Fibroblast of pulmonary artery (primary cell): ENCODE results near the gene EIF3B.
A peak's percentile ranks its signal among the peaks of the same experiment; 100 is the strongest.

ENCODE experiments used
- DNase-seq: peaks from one replicate; pipeline ENCODE4 v3.0.0-alpha.2; 2010; ENCODE audit warnings: low read depth
- H3K4me3 ChIP-seq: replicated peaks from 2 replicates; pipeline ENCODE4 v1.5.1; 2011; ENCODE audit warnings: low read depth, mild to moderate bottlenecking, control low read depth, low read length, moderate library complexity
- TF ChIP-seq, protein P1 (sequence below): IDR thresholded peaks from 2 replicates; pipeline ENCODE4 v1.5.1; 2011; ENCODE audit warnings: mild to moderate bottlenecking, control low read depth, low read length, inconsistent platforms; ENCODE audit errors: missing control alignments

Gene EIF3B

DNA sequence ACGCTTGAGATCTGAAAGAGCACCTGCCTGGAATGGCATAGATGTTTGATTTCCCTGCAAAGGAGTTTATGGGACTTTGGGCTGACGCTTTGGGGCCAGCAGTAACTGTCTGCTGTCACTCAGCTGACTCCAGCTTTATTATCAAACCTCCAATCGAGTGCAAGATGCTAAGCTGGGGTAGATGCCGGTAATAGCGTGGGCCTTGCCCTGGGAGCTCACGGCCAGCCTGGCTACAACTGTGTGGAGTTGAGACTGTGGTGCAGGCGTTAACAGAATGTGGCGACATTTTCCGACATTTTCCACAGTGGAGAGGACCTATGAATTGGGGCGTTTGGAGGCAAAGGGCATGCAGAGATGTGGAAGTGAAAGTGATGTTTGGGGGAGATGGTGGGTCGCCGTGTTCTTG lies 50.1 kb downstream of the EIF3B start:
- peak overlapping the region; percentile 71 for H3K4me3 ChIP-seq
- DNase-seq, result no peak
- TF ChIP-seq, protein P1, sequence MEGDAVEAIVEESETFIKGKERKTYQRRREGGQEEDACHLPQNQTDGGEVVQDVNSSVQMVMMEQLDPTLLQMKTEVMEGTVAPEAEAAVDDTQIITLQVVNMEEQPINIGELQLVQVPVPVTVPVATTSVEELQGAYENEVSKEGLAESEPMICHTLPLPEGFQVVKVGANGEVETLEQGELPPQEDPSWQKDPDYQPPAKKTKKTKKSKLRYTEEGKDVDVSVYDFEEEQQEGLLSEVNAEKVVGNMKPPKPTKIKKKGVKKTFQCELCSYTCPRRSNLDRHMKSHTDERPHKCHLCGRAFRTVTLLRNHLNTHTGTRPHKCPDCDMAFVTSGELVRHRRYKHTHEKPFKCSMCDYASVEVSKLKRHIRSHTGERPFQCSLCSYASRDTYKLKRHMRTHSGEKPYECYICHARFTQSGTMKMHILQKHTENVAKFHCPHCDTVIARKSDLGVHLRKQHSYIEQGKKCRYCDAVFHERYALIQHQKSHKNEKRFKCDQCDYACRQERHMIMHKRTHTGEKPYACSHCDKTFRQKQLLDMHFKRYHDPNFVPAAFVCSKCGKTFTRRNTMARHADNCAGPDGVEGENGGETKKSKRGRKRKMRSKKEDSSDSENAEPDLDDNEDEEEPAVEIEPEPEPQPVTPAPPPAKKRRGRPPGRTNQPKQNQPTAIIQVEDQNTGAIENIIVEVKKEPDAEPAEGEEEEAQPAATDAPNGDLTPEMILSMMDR, result no peak

DNA sequence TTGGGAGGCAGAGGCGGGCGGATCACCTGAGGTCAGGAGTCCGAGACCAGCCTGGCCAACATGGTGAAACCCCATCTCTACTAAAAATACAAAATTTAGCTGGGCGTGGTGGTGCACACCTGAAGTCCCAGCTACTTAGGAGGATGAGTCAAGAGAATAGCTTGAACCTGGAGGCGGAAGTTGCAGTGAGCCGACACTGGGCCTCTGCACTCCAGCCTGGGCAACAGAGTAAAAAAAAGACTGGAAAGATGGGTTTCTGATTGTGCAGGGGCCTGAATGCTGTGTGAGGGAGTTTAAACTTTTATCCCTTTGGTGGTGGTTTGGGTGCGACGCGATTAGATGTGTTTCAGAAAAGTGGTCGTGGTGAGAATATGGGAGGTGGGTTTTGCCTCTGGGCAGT lies 50.6 kb downstream of the EIF3B start:
- TF ChIP-seq, protein P1, result no peak
- DNase-seq, result no peak
- H3K4me3 ChIP-seq, result no peak overlapping the region

DNA sequence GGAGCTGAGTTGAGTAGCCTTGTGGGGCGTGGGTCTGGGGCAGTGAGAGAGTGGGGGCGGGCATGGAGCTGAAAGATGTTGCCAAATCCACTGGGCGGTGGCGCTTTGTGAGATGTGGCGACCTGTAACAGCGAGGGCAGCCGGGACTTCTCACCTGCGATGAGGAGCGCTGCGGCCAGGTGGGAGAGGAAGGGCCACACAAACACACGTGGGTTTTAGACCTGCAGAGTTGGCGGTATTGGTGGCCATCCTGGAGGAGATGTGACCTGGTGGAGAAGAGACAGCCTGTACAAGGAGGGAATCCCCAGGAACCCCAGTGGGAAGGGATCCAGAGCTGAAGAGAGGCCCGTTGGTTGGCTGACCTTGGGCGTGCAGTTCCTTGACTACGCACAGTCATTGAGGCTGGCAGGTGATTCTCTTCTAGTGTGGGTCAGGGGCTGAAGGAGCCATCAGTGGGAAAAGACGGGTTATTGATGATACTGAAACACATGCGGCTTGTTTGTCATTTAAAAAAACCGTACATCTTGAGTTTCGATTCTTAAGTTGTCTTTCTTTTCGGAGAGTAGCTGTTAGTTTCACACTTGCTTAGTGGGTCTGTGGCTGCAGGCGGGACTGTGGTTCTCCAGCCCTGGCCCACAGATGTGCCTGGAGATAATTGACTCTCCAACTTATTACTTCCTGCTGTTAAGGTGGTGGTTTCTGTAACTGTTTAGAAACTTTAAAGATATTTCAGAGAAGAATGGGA lies 51.1 kb downstream of the EIF3B start:
- no peak overlapping the region for H3K4me3 ChIP-seq
- TF ChIP-seq, protein P1, result no peak
- no peak for DNase-seq

DNA sequence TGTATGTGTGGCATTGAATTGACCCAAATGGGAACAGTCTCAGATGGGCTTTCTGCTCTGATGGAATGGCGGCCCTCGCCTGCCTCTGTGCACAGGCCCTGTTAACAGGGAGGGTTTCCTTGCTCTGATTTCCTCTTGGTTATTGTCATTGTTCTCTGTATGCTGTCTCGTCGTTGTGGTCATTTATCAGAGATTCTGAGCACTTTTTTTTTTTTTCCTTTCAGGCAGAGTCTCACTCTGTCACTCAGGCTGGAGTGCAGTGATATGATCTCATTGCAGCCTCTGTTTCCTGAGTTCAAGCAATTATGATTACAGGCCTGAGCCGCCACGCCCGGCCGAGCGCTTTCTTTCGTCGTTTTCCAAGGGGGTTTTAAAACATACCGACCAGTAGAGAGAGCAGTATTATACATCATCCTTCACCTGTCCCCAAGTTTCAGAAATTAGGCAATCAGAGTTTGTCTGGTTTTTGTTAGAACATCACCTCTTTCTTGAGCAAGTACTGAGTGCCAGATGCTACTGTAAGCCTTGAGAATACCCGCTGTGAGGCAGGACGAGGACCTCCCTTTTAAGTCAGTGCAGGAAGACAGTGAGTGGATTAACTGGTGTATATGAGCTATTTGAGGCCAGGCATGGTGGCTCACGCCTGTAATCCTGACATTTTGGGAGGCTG lies 55.3 kb downstream of the EIF3B start:
- TF ChIP-seq, protein P1, result no peak
- no peak for DNase-seq
- no peak overlapping the region for H3K4me3 ChIP-seq

DNA sequence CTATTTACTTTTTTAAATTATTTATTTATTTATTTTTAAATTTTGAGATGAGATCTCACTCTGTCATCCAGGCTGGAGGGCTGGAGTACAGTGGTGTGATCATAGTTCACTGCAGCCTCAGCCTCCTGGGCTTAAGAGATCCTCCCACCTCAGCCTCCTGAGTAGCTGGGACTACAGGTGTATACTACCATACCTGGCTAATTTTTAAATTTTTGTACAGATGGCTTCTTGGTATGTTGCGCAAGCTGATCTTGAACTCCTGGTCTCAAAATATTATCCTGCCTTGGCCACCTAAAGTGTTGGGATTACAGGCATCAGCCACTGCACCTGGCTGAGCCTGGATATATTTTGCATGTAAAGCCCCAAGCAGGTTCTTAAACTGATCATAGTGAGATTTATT lies 56.4 kb downstream of the EIF3B start:
- TF ChIP-seq, protein P1, result no peak
- DNase-seq, result no peak
- H3K4me3 ChIP-seq, result no peak overlapping the region

DNA sequence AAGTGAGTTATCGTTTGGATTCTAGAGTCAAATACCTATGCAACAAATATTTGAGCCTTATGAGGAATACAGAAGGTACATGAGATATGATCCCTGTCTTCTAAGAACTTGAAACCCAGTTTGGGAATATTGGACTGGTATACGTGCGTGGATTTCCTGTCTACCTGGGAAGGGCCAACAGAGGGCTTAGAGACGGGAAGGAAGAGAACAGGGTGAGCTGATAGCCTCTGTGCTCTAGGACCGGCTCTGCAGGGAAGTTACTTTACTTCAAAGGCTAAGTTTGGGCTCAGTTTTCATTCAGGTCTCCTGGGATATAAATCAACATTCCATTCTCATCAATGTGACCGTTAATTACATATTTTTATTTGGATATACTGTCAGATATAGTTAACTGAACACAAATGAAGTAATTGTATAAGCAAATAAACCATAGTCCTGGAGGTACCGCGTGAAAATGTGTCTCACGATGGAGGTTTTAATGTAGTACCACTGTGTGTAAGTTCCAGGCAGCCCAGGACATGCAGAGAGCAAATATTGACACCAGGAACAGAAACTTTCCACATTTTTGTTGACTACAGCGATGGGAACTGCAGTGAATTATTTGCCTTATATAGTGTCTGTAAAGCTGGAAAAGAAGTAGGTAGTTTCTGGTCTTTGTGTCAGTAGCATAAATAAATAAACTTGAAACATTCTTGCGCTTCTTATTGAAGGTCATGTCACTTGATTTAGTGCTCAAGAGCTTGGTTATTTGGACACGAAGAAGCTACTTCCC lies 57.4 kb downstream of the EIF3B start:
- DNase-seq, result no peak
- TF ChIP-seq, protein P1, result no peak

More for the DNA sequence above, 57.4 kb downstream of the EIF3B start:
- no peak overlapping the region for H3K4me3 ChIP-seq
